SK-N-SH (cell line): Measurements from ENCODE around the gene SERTM2. TPM values are rescaled to one million over a fixed set of nuclear protein-coding genes. Genes with fewer than 3 reads are reported as not detected.

ENCODE experiments used
- CHD2 ChIP-seq: fragments of 150-350 bp; IDR thresholded peaks from 2 replicates; pipeline ENCODE4 v1.6.1; 2018; ENCODE audit warnings: low read length; ENCODE audit not compliant: partially characterized antibody
- EP300 ChIP-seq, 2 experiments: IDR thresholded peaks; 2 replicates each; pipeline versions ENCODE4 v1.4.0 to v1.6.1; 2012; ENCODE audit warnings: borderline replicate concordance in 1 of 2, low read depth in 1 of 2, low read length in 1 of 2
- FOSL2 ChIP-seq: IDR thresholded peaks from 2 replicates; pipeline ENCODE4 v1.4.0; 2012; ENCODE audit warnings: low read depth, mild to moderate bottlenecking, moderate library complexity, borderline replicate concordance
- FOXJ3 ChIP-seq: sonication (generic); formaldehyde crosslinking; IDR thresholded peaks from 2 replicates; pipeline ENCODE4 v1.5.1; 2020; ENCODE audit warnings: mild to moderate bottlenecking, missing genetic modification reagents
- FOXM1 ChIP-seq: IDR thresholded peaks from 2 replicates; pipeline ENCODE4 v1.4.0; 2012; ENCODE audit warnings: low read depth, mild to moderate bottlenecking
- GABPA ChIP-seq: IDR thresholded peaks from 2 replicates; pipeline ENCODE4 v1.4.0; 2012; ENCODE audit warnings: low read depth, mild to moderate bottlenecking
- GATA2 ChIP-seq: sonication (generic); formaldehyde crosslinking; IDR thresholded peaks from 2 replicates; pipeline ENCODE4 v1.5.0; 2020; ENCODE audit warnings: mild to moderate bottlenecking, missing genetic modification reagents
- POLR2AphosphoS5 ChIP-seq: IDR thresholded peaks from 2 replicates; pipeline ENCODE4 v1.6.1; 2012; ENCODE audit warnings: low read depth, low read length
- RXRA ChIP-seq: IDR thresholded peaks from 2 replicates; pipeline ENCODE4 v1.4.0; 2012; ENCODE audit warnings: low read depth, mild to moderate bottlenecking, borderline replicate concordance
- SIN3A ChIP-seq: IDR thresholded peaks from 2 replicates; pipeline ENCODE4 v1.6.1; 2012; ENCODE audit warnings: low read depth, mild to moderate bottlenecking, low read length, moderate library complexity, borderline replicate concordance
- TCF12 ChIP-seq: IDR thresholded peaks from 2 replicates; pipeline ENCODE4 v1.4.0; 2012
- TEAD4 ChIP-seq: IDR thresholded peaks from 2 replicates; pipeline ENCODE4 v1.4.0; 2012; ENCODE audit warnings: mild to moderate bottlenecking, borderline replicate concordance; ENCODE audit not compliant: insufficient read depth
- polyA plus RNA-seq, 3 experiments: library from polyadenylated mRNA; depleted of rRNA; stranded (reverse); fragments of >200 nt; gene quantifications; 2 replicates each; pipeline ENCODE4 v1.2.3, GENCODE V29; 2012
- TF ChIP-seq, protein P1 (sequence below): IDR thresholded peaks from 2 replicates; pipeline ENCODE4 v1.4.0; 2012; ENCODE audit warnings: low read depth
- TF ChIP-seq, protein P2 (sequence below): fragments of 200-600 bp; sonication (generic); IDR thresholded peaks from 2 replicates; pipeline ENCODE4 v1.6.1; 2017; ENCODE audit warnings: antibody characterized with exemption, mild to moderate bottlenecking, moderate library complexity
- TF ChIP-seq, protein P3 (sequence below): fragments of 150-350 bp; IDR thresholded peaks from 2 replicates; pipeline ENCODE4 v1.6.1; 2017; ENCODE audit warnings: antibody characterized with exemption, low read length, low read depth, borderline replicate concordance
- TF ChIP-seq, protein P4 (sequence below): IDR thresholded peaks from 2 replicates; pipeline ENCODE4 v1.6.1; 2012; ENCODE audit warnings: mild to moderate bottlenecking, low read depth, low read length, moderate library complexity

Gene SERTM2
- polyA plus RNA-seq, 1 of the 3 experiments (the other 2 are of a cell fraction), result 0.12 TPM

DNA sequence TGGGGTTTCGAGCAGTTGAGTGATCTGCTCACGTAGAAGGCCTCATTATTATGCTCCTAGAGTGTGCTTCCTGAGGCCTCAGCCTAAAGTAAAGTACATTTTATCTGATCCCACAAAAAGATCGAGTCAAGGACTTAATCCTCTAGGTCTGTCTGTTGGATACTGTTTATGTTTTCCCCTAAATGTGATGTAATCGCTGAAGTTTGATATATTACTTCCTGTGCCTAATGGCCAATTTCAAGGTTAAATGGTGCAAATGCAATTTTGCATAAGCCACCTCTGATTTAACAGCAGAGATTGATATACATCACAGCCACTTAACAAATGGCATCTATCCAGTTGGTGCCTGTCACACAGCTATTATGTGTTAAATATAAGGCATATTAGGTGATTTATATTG, 19.4 kb upstream of the SERTM2 start (continued):
- TF ChIP-seq, protein P1, sequence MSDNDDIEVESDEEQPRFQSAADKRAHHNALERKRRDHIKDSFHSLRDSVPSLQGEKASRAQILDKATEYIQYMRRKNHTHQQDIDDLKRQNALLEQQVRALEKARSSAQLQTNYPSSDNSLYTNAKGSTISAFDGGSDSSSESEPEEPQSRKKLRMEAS, result no peak
- TF ChIP-seq POLR2AphosphoS5, result no peak
- TF ChIP-seq SIN3A, result no peak
- TF ChIP-seq, protein P2, sequence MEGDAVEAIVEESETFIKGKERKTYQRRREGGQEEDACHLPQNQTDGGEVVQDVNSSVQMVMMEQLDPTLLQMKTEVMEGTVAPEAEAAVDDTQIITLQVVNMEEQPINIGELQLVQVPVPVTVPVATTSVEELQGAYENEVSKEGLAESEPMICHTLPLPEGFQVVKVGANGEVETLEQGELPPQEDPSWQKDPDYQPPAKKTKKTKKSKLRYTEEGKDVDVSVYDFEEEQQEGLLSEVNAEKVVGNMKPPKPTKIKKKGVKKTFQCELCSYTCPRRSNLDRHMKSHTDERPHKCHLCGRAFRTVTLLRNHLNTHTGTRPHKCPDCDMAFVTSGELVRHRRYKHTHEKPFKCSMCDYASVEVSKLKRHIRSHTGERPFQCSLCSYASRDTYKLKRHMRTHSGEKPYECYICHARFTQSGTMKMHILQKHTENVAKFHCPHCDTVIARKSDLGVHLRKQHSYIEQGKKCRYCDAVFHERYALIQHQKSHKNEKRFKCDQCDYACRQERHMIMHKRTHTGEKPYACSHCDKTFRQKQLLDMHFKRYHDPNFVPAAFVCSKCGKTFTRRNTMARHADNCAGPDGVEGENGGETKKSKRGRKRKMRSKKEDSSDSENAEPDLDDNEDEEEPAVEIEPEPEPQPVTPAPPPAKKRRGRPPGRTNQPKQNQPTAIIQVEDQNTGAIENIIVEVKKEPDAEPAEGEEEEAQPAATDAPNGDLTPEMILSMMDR, result no peak
- peak; percentile 86 for TF ChIP-seq FOXJ3 (CRISPR knock-in tag)
- TF ChIP-seq GABPA, result no peak
- TF ChIP-seq, protein P3, sequence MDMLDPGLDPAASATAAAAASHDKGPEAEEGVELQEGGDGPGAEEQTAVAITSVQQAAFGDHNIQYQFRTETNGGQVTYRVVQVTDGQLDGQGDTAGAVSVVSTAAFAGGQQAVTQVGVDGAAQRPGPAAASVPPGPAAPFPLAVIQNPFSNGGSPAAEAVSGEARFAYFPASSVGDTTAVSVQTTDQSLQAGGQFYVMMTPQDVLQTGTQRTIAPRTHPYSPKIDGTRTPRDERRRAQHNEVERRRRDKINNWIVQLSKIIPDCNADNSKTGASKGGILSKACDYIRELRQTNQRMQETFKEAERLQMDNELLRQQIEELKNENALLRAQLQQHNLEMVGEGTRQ, result no peak
- peak; percentile 87 for TF ChIP-seq GATA2 (CRISPR knock-in tag)
- TF ChIP-seq RXRA, result no peak
- TF ChIP-seq EP300 (IDR thresholded peaks at IDR 0.05; ENCODE audit: borderline replicate concordance in 1 of 2, low read depth in 1 of 2, low read length in 1 of 2), result peak; percentile 17 to 98; a peak in 2 of 4 replicates
- TF ChIP-seq TCF12, result peak; percentile 32; the same call in 1 of the 2 replicates
- no peak for TF ChIP-seq FOSL2
- TF ChIP-seq, protein P4, sequence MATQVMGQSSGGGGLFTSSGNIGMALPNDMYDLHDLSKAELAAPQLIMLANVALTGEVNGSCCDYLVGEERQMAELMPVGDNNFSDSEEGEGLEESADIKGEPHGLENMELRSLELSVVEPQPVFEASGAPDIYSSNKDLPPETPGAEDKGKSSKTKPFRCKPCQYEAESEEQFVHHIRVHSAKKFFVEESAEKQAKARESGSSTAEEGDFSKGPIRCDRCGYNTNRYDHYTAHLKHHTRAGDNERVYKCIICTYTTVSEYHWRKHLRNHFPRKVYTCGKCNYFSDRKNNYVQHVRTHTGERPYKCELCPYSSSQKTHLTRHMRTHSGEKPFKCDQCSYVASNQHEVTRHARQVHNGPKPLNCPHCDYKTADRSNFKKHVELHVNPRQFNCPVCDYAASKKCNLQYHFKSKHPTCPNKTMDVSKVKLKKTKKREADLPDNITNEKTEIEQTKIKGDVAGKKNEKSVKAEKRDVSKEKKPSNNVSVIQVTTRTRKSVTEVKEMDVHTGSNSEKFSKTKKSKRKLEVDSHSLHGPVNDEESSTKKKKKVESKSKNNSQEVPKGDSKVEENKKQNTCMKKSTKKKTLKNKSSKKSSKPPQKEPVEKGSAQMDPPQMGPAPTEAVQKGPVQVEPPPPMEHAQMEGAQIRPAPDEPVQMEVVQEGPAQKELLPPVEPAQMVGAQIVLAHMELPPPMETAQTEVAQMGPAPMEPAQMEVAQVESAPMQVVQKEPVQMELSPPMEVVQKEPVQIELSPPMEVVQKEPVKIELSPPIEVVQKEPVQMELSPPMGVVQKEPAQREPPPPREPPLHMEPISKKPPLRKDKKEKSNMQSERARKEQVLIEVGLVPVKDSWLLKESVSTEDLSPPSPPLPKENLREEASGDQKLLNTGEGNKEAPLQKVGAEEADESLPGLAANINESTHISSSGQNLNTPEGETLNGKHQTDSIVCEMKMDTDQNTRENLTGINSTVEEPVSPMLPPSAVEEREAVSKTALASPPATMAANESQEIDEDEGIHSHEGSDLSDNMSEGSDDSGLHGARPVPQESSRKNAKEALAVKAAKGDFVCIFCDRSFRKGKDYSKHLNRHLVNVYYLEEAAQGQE, result no peak
- no peak for TF ChIP-seq FOXM1
- TF ChIP-seq CHD2, result peak; percentile 45
- TF ChIP-seq TEAD4, result 0 out of 2 replicates have a peak, but pooled peaks have one; percentile 44
- TF ChIP-seq, all 33 proteins: peak for 8
